ENCODE data around the gene RYR2. TPM values are rescaled to one million over a fixed set of nuclear protein-coding genes. Genes with fewer than 3 reads are reported as not detected.
"Not testable (repeated sequence)": the region's sequence is repeated elsewhere in the genome, so short reads cannot be mapped to it uniquely, and the experiment has no call there.

Gene RYR2
- total RNA-seq, 1 experiment from 2014 or later, result 2.3 TPM

DNA sequence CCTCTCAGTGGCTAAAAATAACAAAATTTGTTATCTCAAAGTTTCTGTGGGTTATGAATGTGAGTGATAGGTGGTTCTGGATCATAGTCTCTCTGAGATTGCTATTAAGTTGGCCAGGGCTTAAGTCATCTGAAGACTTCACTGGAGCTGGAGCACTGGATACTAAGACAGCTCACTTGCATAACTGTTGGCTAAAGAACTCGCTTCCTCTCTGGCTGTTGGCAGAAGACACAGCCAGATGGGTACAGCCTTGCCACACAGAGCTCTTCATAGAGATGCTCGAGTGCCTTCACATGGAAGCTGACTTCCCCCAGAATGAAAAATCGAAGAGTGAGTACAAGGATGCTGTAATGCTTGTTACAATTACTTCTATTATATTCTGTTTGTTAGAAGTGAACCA lies 514.9 kb downstream of the RYR2 start:
- DNase-seq (ENCODE audit: low spot score), result no peak

DNA sequence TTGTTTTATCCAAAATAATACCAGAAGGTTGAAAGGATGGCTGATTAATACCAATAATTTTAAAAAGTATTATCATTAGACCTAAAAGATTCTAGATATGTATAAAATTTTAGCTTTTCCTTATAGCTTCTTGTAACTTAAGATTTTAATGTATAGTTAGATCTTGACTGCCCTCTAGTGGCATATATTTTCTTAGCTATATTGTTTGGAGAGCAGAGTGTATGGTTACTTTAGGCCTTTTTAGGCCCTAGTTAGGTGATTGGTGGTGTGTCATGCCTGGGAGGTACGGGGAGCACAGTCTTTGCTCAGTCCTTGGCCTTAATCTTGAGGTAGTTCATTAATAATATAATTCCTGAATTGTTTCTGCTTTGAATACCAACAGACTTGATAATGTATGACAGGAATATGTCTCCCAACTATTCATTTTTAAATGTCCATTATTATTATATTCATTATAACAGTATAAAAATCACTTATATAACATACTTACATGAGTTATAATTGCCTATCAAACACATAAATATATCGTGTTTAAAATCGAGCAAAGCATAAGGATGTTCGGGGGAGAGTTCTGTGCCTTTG lies 520.3 kb downstream of the RYR2 start:
- peak; percentile 73 for DNase-seq (ENCODE audit: low spot score)

DNA sequence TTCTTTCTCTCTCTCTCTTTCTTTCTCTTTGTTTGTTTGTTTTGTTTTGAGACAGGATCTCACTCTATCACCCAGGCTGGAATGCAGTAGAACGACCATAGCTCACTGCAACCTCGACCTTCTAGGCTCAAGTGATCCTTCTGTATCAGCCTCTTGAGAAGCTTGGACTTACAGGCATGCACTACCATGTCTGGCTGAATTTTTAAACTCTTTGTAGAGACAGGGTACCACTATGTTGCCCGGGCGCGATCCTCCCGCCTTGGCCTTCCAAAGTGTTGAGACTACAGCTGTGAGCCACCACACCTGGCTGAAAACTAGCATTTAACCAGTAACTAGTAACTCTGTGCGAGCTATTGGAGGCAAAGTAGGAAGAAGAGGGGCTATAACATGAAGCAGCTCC lies 523.3 kb downstream of the RYR2 start:
- no peak for DNase-seq (ENCODE audit: low spot score)

DNA sequence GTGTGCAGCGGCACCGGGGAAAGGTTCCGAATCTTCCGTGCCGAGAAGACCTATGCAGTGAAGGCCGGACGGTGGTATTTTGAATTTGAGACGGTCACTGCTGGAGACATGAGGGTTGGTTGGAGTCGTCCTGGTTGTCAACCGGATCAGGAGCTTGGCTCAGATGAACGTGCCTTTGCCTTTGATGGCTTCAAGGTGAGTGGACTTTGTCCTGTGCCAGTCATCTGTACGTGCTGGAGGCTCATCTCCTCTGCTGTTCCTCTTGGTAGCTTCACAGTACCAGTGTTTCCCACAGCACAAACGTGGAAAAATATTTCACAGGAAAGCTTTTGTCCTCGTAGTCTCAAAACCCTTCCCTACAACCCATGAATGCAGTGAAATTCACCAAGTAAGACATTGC lies 524.6 kb downstream of the RYR2 start:
- no peak for DNase-seq (ENCODE audit: low spot score)

DNA sequence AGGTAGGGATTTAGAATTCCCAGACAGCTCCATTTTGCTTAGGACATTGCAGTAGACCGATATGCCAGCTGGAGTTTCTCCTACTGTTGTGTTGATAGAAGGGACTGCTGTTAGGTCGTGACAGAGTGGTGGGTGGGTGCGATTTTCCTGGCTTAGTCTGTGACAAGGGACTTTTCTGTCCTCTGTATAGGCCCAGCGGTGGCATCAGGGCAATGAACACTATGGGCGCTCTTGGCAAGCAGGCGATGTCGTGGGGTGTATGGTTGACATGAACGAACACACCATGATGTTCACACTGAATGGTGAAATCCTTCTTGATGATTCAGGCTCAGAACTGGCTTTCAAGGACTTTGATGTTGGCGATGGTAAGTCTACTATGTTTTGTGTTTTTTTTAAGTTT lies 527.0 kb downstream of the RYR2 start:
- DNase-seq (ENCODE audit: low spot score), result no peak

DNA sequence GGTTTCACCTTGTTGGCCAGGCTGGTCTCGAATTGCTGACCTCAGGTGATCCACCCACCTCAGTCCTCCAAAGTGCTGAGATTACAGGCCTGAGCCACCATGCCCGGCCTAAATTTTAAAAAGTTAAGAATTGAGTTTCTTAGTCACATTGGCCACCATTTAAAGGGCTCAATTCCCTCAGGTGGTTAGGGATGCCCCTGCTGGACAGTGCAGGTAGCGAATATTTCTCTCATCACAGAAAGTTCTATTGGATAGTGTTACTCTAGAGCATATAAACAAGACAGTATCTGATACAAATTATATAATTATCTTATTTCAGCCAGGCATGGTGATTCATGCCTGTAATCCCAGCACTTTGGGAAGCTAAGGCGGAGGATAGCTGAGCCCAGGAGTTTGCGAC lies 528.5 kb downstream of the RYR2 start:
- no peak for DNase-seq (ENCODE audit: low spot score)

DNA sequence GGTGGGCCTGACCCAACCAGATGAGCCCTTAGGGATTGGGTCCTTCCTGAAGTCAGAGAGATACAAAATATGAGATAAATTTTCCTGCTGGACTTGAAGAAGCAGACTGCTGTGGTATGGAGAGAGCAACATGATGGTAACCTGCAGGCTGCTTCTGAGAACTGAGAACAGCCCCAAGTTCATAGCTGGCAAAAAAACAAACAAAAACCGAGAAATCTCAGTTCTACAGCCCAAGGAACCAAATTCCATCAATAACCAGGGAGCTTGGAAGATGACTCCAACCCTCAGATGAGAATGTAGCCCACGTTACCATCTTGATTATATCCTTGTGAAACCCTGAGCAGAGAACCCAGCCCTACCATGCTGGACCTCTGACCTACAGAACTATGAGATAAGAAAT lies 532.6 kb downstream of the RYR2 start:
- no peak for DNase-seq (ENCODE audit: low spot score)

DNA sequence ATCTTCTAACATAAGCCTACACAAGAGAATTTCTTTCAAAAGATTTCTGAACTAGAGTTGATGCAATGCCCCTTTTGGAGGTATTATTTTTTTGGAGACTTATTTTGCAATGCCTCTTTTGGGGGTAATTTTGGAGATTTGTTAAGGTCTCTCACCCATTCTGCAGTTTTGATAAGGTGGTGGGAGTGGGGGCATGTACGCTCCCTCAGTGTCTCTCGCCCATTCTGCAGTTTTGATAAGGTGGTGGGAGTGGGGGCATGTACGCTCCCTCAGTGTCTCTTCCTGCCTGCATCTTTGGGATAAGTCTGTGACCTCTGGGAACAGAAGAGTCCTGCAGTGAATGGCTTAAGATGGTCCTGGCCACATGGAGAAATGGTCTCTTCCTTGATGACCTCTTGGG lies 536.6 kb downstream of the RYR2 start:
- no peak for DNase-seq (ENCODE audit: low spot score)

DNA sequence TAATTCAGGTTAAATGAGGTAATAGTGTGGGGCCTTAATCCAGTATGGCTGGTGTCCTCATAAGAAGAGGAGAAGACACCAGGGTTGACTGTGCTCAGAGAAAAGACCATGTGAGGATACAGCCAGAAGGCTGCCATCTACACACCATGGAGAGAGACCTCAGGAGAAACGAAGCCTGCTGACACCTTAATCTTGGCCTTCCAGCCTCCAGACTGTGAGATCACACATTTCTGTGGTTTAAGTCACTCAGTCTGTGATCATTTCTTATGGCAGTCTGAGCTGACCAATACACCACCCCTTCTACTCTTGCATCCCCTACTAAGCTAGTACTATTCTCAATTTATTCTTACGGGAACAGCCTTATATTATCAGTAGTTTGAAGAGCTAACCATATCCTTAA lies 538.7 kb downstream of the RYR2 start:
- DNase-seq (ENCODE audit: low spot score), result no peak

DNA sequence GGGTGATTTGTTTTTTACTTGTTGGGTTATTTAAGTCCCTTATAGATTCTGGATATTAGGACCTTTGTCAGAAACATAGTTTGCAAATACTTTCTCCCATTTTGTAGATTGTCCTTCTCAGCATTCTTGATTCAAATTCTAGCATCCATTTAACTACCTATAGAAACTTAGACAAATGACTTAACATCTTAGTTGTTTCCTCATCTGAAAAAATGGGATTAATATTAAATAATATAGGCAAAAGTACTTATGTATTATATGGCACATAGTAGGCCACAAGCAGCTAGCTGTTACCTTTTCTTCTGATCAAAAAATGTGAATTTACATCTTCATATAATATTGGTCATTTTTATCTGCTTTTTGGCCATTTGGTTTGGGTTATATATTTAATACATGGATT lies 541.3 kb downstream of the RYR2 start:
- DNase-seq (ENCODE audit: low spot score), result no peak

DNA sequence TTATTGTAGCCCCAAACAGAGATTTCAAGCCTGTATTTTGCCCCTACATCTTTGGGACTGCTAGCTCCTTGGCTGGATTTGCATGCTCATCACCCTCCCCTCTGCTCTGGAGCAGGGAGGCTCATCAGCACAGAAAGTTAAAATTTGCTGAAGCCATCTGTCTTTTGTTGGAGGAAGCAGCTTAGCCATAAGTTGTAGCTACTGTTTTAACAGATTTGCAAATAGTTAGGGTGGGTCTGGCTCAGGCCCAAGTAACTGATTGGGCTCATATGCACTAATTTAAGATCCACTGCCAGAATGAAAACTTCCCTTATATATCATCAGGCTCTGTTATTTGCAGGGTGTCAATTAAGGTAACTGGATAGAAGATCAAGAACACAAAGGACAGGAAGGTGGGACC lies 541.8 kb downstream of the RYR2 start:
- DNase-seq (ENCODE audit: low spot score), result no peak

DNA sequence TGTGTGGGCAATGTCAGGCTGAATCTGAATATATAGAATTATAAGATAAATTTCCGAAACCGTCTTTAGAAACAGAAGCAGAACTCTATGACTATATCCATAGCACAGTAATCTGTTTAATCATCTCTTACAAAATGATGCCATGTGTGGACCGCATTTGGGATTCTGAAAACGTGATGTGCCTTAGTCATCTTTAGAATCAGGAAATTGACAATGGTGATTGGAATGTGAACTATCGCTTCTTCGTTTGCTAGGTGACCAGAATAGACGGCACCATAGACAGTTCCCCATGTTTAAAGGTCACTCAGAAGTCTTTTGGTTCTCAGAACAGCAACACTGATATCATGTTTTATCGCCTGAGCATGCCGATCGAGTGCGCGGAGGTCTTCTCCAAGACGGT lies 548.4 kb downstream of the RYR2 start:
- DNase-seq (ENCODE audit: low spot score), result no peak

DNA sequence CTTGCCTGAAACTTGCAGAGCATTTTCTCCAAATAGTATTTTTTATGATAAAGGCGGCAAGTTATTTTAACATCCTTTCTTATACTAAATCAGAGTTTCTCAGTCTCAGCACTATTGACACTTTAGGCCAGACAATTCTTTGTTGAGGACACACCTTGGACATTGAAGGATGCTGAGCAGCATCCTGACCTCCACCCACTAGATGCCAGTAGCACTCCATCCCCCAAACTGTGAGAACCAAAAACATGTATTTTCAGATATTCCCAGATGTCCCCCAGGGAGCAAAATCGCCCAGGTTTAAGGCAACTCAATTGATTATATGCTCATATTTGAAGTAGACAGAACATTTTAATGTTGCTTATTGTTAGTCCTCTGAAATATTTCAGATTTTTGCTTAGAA lies 549.4 kb downstream of the RYR2 start:
- no peak for DNase-seq (ENCODE audit: low spot score)

DNA sequence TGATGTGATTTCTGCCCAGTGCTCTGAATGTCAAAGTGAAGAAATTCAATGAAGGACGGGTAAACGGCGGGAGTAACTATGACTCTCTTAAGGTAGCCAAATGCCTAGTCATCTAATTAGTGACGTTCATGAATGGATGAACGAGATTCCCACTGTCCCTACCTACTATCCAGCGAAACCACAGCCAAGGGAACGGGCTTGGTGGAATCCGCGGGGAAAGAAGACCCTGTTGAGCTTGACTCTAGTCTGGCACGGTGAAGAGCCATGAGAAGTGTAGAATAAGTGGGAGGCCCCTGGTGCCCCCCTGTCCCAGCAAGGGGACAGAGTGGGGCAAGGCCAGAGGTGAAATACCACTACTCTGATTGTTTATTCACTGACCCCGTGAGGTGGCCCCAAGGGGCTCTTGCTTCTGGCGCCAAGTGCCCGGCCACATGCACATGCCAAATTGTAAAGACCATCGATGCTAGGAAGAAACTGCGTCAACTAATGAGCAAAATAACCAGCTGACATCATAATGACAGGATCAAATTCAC lies 561.1 kb downstream of the RYR2 start:
- DNase-seq (ENCODE audit: low spot score), result not testable (repeated sequence)

DNA sequence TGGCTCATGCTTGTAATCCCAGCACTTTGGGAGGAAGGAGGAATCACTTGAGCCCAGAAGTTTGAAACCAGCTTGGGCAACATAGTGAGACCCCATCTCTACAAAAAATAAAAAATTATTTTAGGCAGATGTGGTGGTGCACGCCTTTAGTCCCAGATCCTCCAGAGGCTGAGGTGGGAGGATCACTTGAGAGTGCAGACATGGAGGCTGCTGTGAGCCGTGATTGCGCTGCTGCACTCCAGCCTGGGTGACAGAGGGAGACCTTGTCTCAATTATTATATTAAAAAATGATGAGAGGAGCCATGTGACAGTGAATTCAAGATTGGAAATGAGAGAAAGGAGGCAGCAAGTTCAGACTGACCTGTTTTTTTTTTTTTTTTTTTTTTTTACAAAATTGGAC lies 566.4 kb downstream of the RYR2 start:
- DNase-seq (ENCODE audit: low spot score), result no peak

DNA sequence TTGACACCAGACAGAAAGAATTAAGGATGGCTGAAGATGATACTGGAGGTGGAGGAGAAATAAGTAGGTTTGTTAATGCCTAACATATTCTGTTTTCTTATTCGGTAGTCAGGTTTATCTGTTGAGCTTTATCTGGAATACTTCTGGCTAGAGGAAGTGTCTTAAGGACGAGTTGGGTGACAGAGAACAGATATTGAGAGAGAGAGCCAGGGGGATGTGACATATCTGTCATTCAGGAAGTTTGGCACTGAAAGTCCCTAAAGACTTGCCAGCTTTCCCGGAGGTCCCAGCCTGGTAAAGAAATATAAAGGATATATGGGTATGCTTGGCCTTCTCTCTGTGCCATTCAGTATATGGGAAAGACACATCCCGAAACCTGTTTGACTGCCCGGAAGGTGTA lies 568.2 kb downstream of the RYR2 start:
- DNase-seq (ENCODE audit: low spot score), result no peak

DNA sequence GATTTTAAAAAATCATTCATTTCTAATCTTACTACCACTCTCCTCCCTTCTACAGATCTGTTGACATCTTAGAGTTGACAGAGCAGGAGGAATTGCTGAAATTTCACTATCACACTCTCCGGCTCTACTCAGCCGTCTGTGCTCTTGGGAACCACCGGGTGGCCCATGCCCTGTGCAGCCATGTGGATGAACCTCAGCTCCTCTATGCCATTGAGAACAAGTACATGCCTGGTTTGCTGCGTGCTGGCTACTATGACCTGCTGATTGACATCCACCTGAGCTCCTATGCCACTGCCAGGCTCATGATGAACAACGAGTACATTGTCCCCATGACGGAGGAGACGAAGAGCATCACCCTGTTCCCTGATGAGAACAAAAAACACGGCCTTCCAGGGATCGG lies 572.0 kb downstream of the RYR2 start:
- DNase-seq (ENCODE audit: low spot score), result no peak

DNA sequence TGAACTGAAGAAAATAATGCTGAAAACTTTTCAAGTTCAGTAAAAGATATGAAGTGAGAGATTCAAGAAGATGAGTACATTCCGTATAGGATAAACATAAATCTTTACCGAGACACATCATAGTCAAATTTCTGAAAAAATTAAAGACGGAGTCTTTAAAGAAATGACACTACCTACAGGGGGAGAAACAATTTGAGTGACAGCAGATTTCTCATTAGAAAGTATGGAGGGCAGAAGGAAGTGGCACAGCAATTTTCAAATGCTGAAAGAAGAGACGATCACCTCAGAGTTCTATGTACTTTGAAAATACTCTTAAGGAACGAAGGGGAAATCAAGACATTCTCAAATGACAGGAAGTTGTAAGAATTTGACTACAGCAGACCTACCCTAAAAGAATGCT lies 577.6 kb downstream of the RYR2 start:
- no peak for DNase-seq (ENCODE audit: low spot score)

DNA sequence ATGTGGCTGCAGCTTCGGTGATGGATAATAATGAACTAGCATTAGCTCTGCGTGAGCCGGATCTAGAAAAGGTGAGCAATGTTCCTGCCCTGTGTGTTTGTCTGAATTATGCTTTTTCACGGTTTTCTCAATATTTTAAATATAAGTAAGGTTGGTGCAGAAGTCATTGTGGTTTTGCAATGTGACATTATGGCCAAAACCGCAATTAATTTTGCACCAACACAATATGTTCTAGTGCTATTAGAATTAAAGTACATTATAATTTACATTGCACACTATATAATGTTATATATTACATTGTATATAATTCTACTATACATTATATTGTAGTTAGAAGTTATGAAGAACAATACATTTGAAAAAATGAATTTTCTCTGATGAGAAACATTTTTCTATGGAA lies 592.9 kb downstream of the RYR2 start:
- DNase-seq (ENCODE audit: low spot score), result no peak

DNA sequence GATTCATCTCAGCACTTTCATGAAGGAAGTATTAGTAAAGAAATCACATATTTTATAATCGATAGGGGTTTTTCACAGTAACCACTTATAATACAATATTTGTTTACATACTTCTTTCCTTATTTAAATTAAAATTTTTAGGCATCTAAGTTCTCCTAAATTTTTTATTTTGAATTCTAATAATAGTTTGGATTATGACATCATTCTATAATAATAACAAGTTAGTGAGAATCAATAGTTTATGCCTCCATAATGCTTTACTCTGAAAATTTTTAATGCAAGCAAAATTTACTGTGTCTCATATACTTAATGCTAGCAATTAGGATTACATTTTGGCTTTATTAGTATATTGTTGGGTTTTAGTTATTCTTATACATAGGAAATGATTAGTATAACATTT lies 596.6 kb downstream of the RYR2 start:
- DNase-seq (ENCODE audit: low spot score), result no peak

DNA sequence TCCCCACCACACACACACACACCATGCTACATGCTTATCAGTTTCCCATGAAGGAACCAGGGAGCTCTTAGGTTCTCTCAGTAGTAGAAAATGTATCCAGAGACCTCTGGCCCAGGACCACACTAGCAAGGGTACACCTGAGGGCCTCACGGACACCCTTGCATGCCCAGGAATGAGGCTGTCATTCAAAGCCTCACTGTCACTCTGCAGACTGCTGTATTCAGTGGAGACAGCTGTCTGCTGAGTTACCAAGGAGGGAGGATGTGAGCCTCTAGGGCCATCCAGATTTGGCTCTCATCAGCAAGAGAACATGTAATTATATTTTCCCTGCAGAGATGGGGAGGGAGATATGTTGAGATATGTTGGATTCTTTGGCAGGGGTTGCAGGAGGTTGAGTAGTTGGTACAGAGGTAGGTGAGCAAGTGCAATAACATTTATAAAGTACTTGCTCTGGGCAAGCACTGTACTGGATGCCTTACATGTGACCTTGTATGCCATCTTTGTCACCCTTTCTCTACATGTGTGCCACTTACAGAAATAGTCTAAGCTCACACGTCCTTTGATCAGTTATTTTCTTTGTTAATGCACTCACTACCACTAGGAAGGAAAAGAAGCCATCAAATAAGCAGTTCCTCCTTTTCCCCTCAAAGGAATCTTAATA lies 598.2 kb downstream of the RYR2 start:
- DNase-seq (ENCODE audit: low spot score), result no peak

DNA sequence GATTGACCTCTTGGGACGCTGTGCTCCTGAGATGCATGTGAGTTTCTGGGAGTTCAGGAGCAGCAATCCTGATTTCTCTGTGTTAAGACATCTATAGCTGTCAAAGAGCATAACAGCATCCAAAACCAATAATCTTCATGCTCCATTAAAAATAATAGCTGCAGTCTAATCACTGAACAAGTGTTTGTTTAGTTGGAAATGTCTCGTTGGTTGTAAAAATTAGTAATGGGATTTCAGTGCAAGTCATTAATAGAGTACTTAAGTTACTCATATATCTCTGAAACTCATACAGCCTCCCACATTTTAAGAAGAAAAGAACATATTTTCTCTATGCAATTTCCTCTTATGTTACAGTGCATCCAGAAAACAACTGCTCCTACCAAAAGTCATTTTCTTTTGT lies 599.0 kb downstream of the RYR2 start:
- no peak for DNase-seq (ENCODE audit: low spot score)

DNA sequence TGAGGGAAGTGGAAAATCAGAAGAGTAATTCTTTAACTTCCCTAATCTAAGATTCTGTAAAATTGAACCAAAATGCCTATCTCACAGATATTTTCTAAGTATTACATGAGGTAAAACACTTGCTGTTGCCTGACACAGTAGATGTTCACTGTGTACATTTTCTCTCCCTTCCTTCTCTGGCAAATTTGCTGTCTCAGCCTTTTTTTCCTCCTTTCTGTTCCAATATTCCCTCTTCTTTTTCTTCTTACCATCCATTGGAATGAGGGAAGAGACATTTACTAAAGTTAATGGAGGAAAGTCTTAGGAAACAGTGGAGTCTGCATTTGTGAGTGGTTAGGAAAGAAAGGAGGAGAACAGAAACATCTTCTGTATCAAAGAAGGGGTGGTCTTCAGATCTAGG lies 608.8 kb downstream of the RYR2 start:
- DNase-seq (ENCODE audit: low spot score), result no peak

DNA sequence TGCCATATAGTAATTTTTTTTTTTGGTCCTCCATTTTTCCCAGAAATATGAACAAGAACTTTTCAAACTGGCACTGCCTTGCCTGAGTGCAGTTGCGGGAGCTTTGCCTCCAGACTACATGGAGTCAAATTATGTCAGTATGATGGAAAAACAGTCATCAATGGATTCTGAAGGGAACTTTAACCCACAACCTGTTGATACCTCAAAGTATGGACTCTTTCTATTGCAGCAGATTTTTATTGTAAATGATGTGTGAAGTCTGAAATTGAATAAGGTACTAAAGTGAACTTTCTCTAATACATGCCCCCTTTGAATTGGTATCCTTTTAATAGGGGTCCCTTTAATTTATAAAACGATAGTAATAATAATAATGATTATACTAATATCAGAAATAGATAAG lies 613.8 kb downstream of the RYR2 start:
- DNase-seq (ENCODE audit: low spot score), result no peak
